H1 (cell line): ENCODE results near the gene ZKSCAN1. TPM values are rescaled to one million over a fixed set of nuclear protein-coding genes. Genes with fewer than 3 reads are reported as not detected.

Source experiments
- ASH2L ChIP-seq: fragments of 200-600, 300-600 bp; sonication (generic); IDR thresholded peaks from one replicate; pipeline ENCODE4 v1.7.1; 2017; ENCODE audit warnings: low read length
- BRCA1 ChIP-seq: IDR thresholded peaks from 2 replicates; pipeline ENCODE4 v1.6.1; 2012; ENCODE audit warnings: low read depth, low read length, improper control_type of control experiment
- CEBPB ChIP-seq: IDR thresholded peaks from 2 replicates; pipeline ENCODE4 v1.6.1; 2012; ENCODE audit warnings: low read depth, low read length
- CTBP2 ChIP-seq: IDR thresholded peaks from 2 replicates; pipeline ENCODE4 v1.7.0; 2011; ENCODE audit warnings: borderline replicate concordance, mild to moderate bottlenecking, moderate library complexity, mixed read lengths, low read length; ENCODE audit not compliant: insufficient read depth, insufficient read length
- EGR1 ChIP-seq: IDR thresholded peaks from 2 replicates; pipeline ENCODE4 v1.6.1; 2011; ENCODE audit warnings: low read depth, low read length, borderline replicate concordance
- GTF2F1 ChIP-seq: IDR thresholded peaks from 2 replicates; pipeline ENCODE4 v1.6.1; 2012; ENCODE audit warnings: low read depth, low read length, improper control_type of control experiment, borderline replicate concordance
- HDAC2 ChIP-seq, 2 experiments: fragments of 300-600 bp in 1 of 2; sonication (generic) in 1 of 2; IDR thresholded peaks; 2 replicates each; pipeline ENCODE4 v1.6.1; 2011 to 2012; ENCODE audit warnings: low read depth in 2 of 2, low read length in 2 of 2, mild to moderate bottlenecking in 2 of 2, moderate library complexity in 2 of 2, borderline replicate concordance in 1 of 2, inconsistent platforms in 1 of 2
- HDAC6 ChIP-seq: IDR thresholded peaks from one replicate; pipeline ENCODE4 v1.7.1; 2012; ENCODE audit warnings: low read depth, mild to moderate bottlenecking, inconsistent platforms, low read length, moderate library complexity
- JUN ChIP-seq: IDR thresholded peaks from 2 replicates; pipeline ENCODE4 v1.6.1; 2011; ENCODE audit warnings: low read depth, mild to moderate bottlenecking, improper control_type of control experiment, low read length
- PHF8 ChIP-seq: fragments of 200-600 bp; sonication (generic); conservative IDR thresholded peaks from 2 replicates; pipeline ENCODE4 v1.7.1; 2012; ENCODE audit warnings: low read depth, mild to moderate bottlenecking, inconsistent platforms, low read length, moderate library complexity
- POLR2AphosphoS5 ChIP-seq: IDR thresholded peaks from 2 replicates; pipeline ENCODE4 v1.6.1; 2011; ENCODE audit warnings: low read depth, low read length
- POU5F1 ChIP-seq: IDR thresholded peaks from 2 replicates; pipeline ENCODE4 v1.6.1; 2011; ENCODE audit warnings: low read depth, mild to moderate bottlenecking, low read length, moderate library complexity
- RBBP5 ChIP-seq: IDR thresholded peaks from 2 replicates; pipeline ENCODE4 v1.7.1; 2012; ENCODE audit warnings: low read depth, mild to moderate bottlenecking, inconsistent platforms, low read length, moderate library complexity, borderline replicate concordance
- SIN3A ChIP-seq, 2 experiments: IDR thresholded peaks in 1 of 2; conservative IDR thresholded peaks in 1 of 2; 2 replicates each; pipeline ENCODE4 v1.6.1; 2011 to 2012; ENCODE audit warnings: low read length in 2 of 2, improper control_type of control experiment in 1 of 2, low read depth in 1 of 2, mild to moderate bottlenecking in 1 of 2
- SRF ChIP-seq: IDR thresholded peaks from 2 replicates; pipeline ENCODE4 v1.6.1; 2011; ENCODE audit warnings: mild to moderate bottlenecking, low read depth, low read length, moderate library complexity
- SUZ12 ChIP-seq: fragments of 200-600 bp; sonication (generic); IDR thresholded peaks from 2 replicates; pipeline ENCODE4 v1.6.1; 2012; ENCODE audit warnings: mild to moderate bottlenecking, inconsistent platforms, low read length, moderate library complexity, mixed read lengths
- TAF7 ChIP-seq: optimal IDR thresholded peaks from 2 replicates; pipeline ENCODE3; 2011; ENCODE audit warnings: low read depth, mild to moderate bottlenecking, inconsistent platforms, low read length, moderate library complexity, borderline replicate concordance
- TCF12 ChIP-seq: IDR thresholded peaks from 2 replicates; pipeline ENCODE4 v1.6.1; 2011; ENCODE audit warnings: low read depth, mild to moderate bottlenecking, low read length
- ZNF274 ChIP-seq: IDR thresholded peaks from 2 replicates; pipeline ENCODE4 v1.7.0; 2012; ENCODE audit warnings: low read length, borderline replicate concordance; ENCODE audit errors: extremely low read depth
- polyA plus RNA-seq, 7 experiments: library from polyadenylated mRNA; depleted of rRNA in 3 of 7; stranded (reverse) in 5 of 7; unstranded in 2 of 7; fragments of >200 nt in 5 of 7; fragments of 200-250 nt in 2 of 7; gene quantifications; 1 replicate in 5 of 7; 2 replicates in 1 of 7; 4 replicates in 1 of 7; pipeline versions ENCODE4 v1.2.1 to v1.2.3, GENCODE V29; 2011 to 2013; ENCODE audit warnings: missing spikeins in 2 of 7, mixed read lengths in 2 of 7
- total RNA-seq: library from RNA; stranded (reverse); fragmentation: NEBNext Ultra II Directional; extraction: Animal tissue kit (Norgen Biotek cat#: 25700); gene quantifications from 2 replicates; pipeline ENCODE4 v1.2.1, GENCODE V29; 2021
- TF ChIP-seq, protein P1 (sequence below): IDR thresholded peaks from 2 replicates; pipeline ENCODE4 v1.6.1; 2012; ENCODE audit warnings: low read length, inconsistent platforms
- TF ChIP-seq, protein P2 (sequence below): IDR thresholded peaks from 2 replicates; pipeline ENCODE4 v1.6.1; 2011; ENCODE audit warnings: low read depth, mild to moderate bottlenecking, low read length; ENCODE audit not compliant: insufficient read depth

ZKSCAN1 gene
- total and polyA plus RNA-seq, 2 of the 8 experiments (the other 6 are each of a cell fraction or from before 2014, with no cell fraction given), result 8.2 to 40.6 TPM

DNA sequence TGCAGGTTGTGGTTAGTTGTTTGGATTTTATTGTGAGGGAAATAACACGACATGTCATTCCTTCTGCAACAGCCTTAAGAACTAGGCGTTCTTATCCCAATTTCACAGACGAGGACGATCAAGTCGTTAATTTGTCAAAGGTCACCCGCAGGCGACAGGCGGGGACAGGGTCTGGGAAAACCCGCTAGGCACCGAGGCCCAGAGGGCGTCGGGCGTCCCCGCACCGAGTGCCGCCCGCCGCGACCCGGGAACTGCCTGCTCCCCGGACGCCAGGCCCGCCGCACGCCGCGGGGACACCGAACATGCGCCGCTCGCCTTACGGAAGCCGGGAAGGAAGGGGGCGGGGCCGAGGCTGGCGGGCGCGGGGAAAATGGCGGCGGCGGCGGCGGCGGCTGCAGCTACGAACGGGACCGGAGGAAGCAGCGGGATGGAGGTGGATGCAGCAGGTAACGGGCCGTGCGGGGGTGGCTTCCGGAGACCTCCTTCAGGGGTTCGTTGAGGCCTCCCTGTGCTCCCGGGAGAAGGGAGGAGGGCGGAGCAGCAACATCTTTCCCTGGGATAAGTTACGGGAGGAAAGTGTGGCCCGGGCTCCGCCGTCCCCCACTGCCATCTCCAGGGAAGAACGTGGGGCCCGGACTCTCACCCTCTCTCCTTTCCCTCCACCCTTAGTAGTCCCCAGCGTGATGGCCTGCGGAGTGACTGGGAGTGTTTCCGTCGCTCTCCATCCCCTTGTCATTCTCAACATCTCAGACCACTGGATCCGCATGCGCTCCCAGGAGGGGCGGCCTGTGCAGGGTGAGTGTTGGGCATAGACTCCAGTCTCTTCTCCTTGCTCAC, 73.4 kb downstream of the ZKSCAN1 start, which contains the start of gene COPS6 (continued):
- peak; percentile 79 for TF ChIP-seq PHF8
- TF ChIP-seq RBBP5, result peak; percentile 89; the same call in 1 of the 2 replicates
- TF ChIP-seq ZNF274, result no peak
- TF ChIP-seq ASH2L, result peak; percentile 98
- no peak for TF ChIP-seq CEBPB
- TF ChIP-seq SRF, result no peak
- TF ChIP-seq POLR2AphosphoS5, result no peak; the same call in 1 of the 2 replicates
- no peak for TF ChIP-seq TCF12
- no peak for TF ChIP-seq POU5F1
- TF ChIP-seq, protein P1, sequence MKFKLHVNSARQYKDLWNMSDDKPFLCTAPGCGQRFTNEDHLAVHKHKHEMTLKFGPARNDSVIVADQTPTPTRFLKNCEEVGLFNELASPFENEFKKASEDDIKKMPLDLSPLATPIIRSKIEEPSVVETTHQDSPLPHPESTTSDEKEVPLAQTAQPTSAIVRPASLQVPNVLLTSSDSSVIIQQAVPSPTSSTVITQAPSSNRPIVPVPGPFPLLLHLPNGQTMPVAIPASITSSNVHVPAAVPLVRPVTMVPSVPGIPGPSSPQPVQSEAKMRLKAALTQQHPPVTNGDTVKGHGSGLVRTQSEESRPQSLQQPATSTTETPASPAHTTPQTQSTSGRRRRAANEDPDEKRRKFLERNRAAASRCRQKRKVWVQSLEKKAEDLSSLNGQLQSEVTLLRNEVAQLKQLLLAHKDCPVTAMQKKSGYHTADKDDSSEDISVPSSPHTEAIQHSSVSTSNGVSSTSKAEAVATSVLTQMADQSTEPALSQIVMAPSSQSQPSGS, result no peak
- TF ChIP-seq CTBP2, result no peak
- peak in 1 of 2 experiments; percentile 68; a peak in 1 of 4 replicates for TF ChIP-seq HDAC2 (IDR thresholded peaks at IDR 0.05; ENCODE audit: borderline replicate concordance in 1 of 2, low read depth in 2 of 2, low read length in 2 of 2)
- peak in 1 of 2 experiments; percentile 34; a peak in 1 of 4 replicates for TF ChIP-seq SIN3A (conservative IDR thresholded peaks at IDR 0.05 in 1 of 2, IDR thresholded peaks at IDR 0.05 in 1 of 2; ENCODE audit: low read depth in 1 of 2, low read length in 2 of 2)
- no peak for TF ChIP-seq BRCA1
- no peak for TF ChIP-seq EGR1
- no peak for TF ChIP-seq TAF7
- no peak for TF ChIP-seq JUN
- no peak for TF ChIP-seq HDAC6
- no peak; the same call in 1 of the 2 replicates for TF ChIP-seq GTF2F1
- TF ChIP-seq, protein P2, sequence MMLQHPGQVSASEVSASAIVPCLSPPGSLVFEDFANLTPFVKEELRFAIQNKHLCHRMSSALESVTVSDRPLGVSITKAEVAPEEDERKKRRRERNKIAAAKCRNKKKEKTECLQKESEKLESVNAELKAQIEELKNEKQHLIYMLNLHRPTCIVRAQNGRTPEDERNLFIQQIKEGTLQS, result no peak
- TF ChIP-seq SUZ12, result no peak
